CD14-positive monocyte (primary cell): ENCODE results near the gene CMTM8. TPM values are rescaled to one million over a fixed set of nuclear protein-coding genes. Genes with fewer than 3 reads are reported as not detected.
A peak's percentile ranks its signal among the peaks of the same experiment; 100 is the strongest.

Source experiments
- DNase-seq, 3 donors: peaks; one replicate each; pipeline ENCODE4 v3.0.0-alpha.2; 2011 to 2022
- H2AFZ ChIP-seq: 2 replicates; pipeline ENCODE4 v1.6.0; 2012; ENCODE audit warnings: mild to moderate bottlenecking, low read depth, low read length, inconsistent platforms; ENCODE audit not compliant: insufficient read depth, poor library complexity, severe bottlenecking
- H3K27ac ChIP-seq, 2 donors: 1 replicate in 1 of 2; 2 replicates in 1 of 2; pipeline ENCODE4 v1.5.1; 2012 to 2013; ENCODE audit warnings: low read length in 2 of 2, control low read depth in 1 of 2, inconsistent platforms in 1 of 2, low read depth in 1 of 2, mild to moderate bottlenecking in 1 of 2
- H3K27me3 ChIP-seq, 2 donors: one replicate each; pipeline versions ENCODE4 v1.6.0 to v1.6.1; 2011 to 2013; ENCODE audit warnings: low read length in 2 of 2; ENCODE audit not compliant: control insufficient read depth in 2 of 2, insufficient read depth in 2 of 2
- H3K36me3 ChIP-seq, 2 donors: replicated peaks in 1 of 2; 1 replicate in 1 of 2; 2 replicates in 1 of 2; pipeline versions ENCODE4 v1.5.1 to v1.6.1; 2012 to 2013; ENCODE audit warnings: low read length in 2 of 2, control low read depth in 1 of 2, inconsistent platforms in 1 of 2, mild to moderate bottlenecking in 1 of 2; ENCODE audit not compliant: insufficient read depth in 2 of 2, control insufficient read depth in 1 of 2
- H3K4me1 ChIP-seq, 2 donors: 1 replicate in 1 of 2; 2 replicates in 1 of 2; pipeline versions ENCODE4 v1.5.1 to v1.6.1; 2012 to 2013; ENCODE audit warnings: low read length in 2 of 2, control low read depth in 1 of 2, inconsistent platforms in 1 of 2, mild to moderate bottlenecking in 1 of 2, moderate library complexity in 1 of 2; ENCODE audit not compliant: insufficient read depth in 2 of 2, control insufficient read depth in 1 of 2
- H3K4me2 ChIP-seq: replicated peaks from 2 replicates; pipeline ENCODE3; 2012; ENCODE audit warnings: low read length, moderate library complexity, mild to moderate bottlenecking; ENCODE audit not compliant: poor library complexity, severe bottlenecking; ENCODE audit errors: extremely low read depth
- H3K4me3 ChIP-seq, 3 experiments: fragments of 200-600 bp in 1 of 3; sonication (generic) in 1 of 3; replicated peaks in 1 of 3; 1 replicate in 2 of 3; 2 replicates in 1 of 3; pipeline ENCODE4 v1.5.1; 2011 to 2013; ENCODE audit warnings: low read length in 3 of 3, mild to moderate bottlenecking in 3 of 3, control low read depth in 2 of 3, low read depth in 2 of 3, inconsistent platforms in 1 of 3, moderate library complexity in 1 of 3
- H3K79me2 ChIP-seq: 2 replicates; pipeline ENCODE4 v1.6.0; 2012; ENCODE audit warnings: mild to moderate bottlenecking, control low read depth, inconsistent platforms, low read length, moderate library complexity; ENCODE audit not compliant: insufficient read depth
- H3K9ac ChIP-seq: 2 replicates; pipeline ENCODE4 v1.6.0; 2017; ENCODE audit warnings: low read length, mild to moderate bottlenecking; ENCODE audit not compliant: insufficient read depth, poor library complexity, severe bottlenecking
- H3K9me3 ChIP-seq, 2 donors: replicated peaks in 1 of 2; 1 replicate in 1 of 2; 2 replicates in 1 of 2; pipeline versions ENCODE4 v1.5.1 to v1.6.1; 2012 to 2013; ENCODE audit warnings: low read length in 2 of 2, control low read depth in 1 of 2; ENCODE audit not compliant: control insufficient read depth in 1 of 2, insufficient read depth in 1 of 2
- H4K20me1 ChIP-seq: 2 replicates; pipeline ENCODE4 v1.6.0; 2012; ENCODE audit warnings: mild to moderate bottlenecking, low read length, control low read depth, moderate library complexity; ENCODE audit not compliant: insufficient read depth
- H3K27ac Mint-ChIP-seq, 7 donors: one replicate each; pipeline ENCODE4 v1.8.0; 2020; ENCODE audit warnings: mild to moderate bottlenecking in 7 of 7, mixed read lengths in 7 of 7, moderate library complexity in 6 of 7, inconsistent platforms in 2 of 7
- H3K27me3 Mint-ChIP-seq, 3 donors: one replicate each; pipeline ENCODE4 v1.8.0; 2021 to 2022; ENCODE audit warnings: low read depth in 3 of 3, mild to moderate bottlenecking in 3 of 3, mixed read lengths in 3 of 3, moderate library complexity in 3 of 3, inconsistent platforms in 1 of 3
- H3K36me3 Mint-ChIP-seq, 2 donors: one replicate each; pipeline ENCODE4 v1.8.0; 2020; ENCODE audit warnings: mixed read lengths in 2 of 2, inconsistent platforms in 1 of 2, mild to moderate bottlenecking in 1 of 2
- H3K4me1 Mint-ChIP-seq: one replicate; pipeline ENCODE4 v1.8.0; 2020; ENCODE audit warnings: mild to moderate bottlenecking, mixed read lengths
- H3K4me3 Mint-ChIP-seq, 2 donors: one replicate each; pipeline ENCODE4 v1.8.0; 2020; ENCODE audit warnings: mild to moderate bottlenecking in 2 of 2, mixed read lengths in 2 of 2, moderate library complexity in 1 of 2
- H3K9me3 Mint-ChIP-seq, 7 donors: one replicate each; pipeline ENCODE4 v1.8.0; 2020 to 2022; ENCODE audit warnings: mixed read lengths in 7 of 7, mild to moderate bottlenecking in 6 of 7, moderate library complexity in 6 of 7, inconsistent platforms in 2 of 7
- WGBS: methylation state at CpG from one replicate; pipeline ENCODE4 v1.1.5; 2013; ENCODE audit warnings: missing lambda C conversion rate; ENCODE audit not compliant: insufficient coverage; 5-methylcytosine and 5-hydroxymethylcytosine counted together
- intact Hi-C, 2 donors: fragments of 100-400 bp; cut with micrococcal nuclease; formaldehyde crosslinking; loops; one replicate each; pipeline versions ENCODE4 v1.15.0 to v1.15.1; 2023
- polyA plus RNA-seq, 3 donors: library from polyadenylated mRNA; depleted of rRNA in 1 of 3; unstranded in 2 of 3; stranded (reverse) in 1 of 3; fragments of 300-500 nt in 2 of 3; fragments of >200 nt in 1 of 3; fragmentation: Illumina TruSeq in 2 of 3; gene quantifications; 1 replicate in 2 of 3; 2 replicates in 1 of 3; pipeline ENCODE4 v1.2.3, GENCODE V29; 2012 to 2021
- TF ChIP-seq, protein P1 (sequence below): fragments of 200-600 bp; IDR thresholded peaks from one replicate; pipeline ENCODE4 v1.8.0; 2022; ENCODE audit warnings: antibody characterized with exemption, mild to moderate bottlenecking

The CMTM8 gene
- polyA plus RNA-seq, 3 donors = 0.46 to 2.5 (median 0.94) TPM

DNA sequence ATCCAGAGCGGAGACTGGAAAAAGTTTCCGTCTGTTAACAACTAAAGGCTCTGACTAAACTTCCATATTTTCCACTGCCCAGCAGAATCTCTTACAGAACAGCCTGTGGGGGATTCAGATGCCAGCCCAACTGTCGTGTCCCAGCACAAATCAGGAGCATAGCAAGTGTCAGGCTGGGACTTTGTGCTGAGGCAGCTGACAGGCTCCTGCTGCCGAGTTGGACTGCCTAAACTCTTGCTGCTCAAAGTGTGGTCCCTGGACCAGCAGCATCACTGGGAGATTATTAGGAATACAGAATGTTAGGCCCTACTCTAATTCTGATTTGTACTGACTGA lies 122.0 kb downstream of the CMTM8 start:
- DNase-seq = no peak
- intact Hi-C loops = no loop called here

DNA sequence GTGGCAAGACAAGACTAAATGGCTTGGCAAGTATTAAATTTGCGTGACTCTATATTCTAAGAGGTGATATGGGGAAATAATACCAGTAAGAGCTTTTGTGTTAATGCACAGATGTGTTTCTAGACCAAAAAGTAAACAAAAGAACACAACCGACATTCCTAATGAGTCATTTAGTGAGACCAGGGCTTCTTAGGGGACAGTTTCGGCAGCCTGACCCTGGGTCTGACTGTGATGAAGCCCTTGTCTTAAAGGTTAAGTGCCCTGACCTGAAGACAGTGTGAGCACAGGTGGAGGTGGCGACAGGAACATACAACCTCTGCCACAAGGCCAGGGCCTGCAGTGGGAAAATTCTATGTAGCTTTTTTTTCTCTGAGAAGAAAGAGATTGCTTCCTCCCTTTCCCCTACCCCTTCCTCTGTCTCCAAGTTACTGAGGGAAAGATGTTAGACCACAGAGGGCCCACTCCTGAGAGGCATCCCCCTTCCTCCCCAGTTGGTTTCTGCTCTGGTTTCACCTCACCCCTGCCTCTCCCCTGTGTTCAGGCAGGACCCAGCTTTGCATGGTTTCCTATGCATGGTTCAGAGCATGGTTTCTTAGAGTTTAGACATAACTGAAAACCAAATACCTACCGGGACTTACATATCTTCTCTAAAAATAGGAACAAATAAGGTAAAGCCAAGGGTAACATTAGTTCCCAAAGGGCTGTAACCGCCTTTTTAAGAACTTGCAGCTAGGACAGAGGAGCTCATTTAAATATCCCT lies 128.3 kb downstream of the CMTM8 start:
- 68% methylated on average over 4 of the region's 6 CpGs for WGBS
- peak overlapping the region in 1 of 7 donors; percentile 39 for H3K27ac Mint-ChIP-seq
- TF ChIP-seq, protein P1, sequence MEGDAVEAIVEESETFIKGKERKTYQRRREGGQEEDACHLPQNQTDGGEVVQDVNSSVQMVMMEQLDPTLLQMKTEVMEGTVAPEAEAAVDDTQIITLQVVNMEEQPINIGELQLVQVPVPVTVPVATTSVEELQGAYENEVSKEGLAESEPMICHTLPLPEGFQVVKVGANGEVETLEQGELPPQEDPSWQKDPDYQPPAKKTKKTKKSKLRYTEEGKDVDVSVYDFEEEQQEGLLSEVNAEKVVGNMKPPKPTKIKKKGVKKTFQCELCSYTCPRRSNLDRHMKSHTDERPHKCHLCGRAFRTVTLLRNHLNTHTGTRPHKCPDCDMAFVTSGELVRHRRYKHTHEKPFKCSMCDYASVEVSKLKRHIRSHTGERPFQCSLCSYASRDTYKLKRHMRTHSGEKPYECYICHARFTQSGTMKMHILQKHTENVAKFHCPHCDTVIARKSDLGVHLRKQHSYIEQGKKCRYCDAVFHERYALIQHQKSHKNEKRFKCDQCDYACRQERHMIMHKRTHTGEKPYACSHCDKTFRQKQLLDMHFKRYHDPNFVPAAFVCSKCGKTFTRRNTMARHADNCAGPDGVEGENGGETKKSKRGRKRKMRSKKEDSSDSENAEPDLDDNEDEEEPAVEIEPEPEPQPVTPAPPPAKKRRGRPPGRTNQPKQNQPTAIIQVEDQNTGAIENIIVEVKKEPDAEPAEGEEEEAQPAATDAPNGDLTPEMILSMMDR = no peak
- no peaks in the 10 kb centered on the region for H3K9me3 ChIP-seq
- no peak for DNase-seq
- H3K79me2 ChIP-seq = no peaks in the 10 kb centered on the region
- H2AFZ ChIP-seq = no peak overlapping the region
- H3K27me3 Mint-ChIP-seq = peaks cover 0 to 7% (median 2%) of the 10 kb centered on the region in 3 donors
- no peak overlapping the region for H3K4me3 Mint-ChIP-seq
- H3K27ac ChIP-seq = no peak overlapping the region
- peaks cover 0 to 2% (median 0%) of the 10 kb centered on the region in 7 donors for H3K9me3 Mint-ChIP-seq
- no peak overlapping the region for H3K4me2 ChIP-seq
- H3K27me3 ChIP-seq = no peaks in the 10 kb centered on the region
- H3K36me3 Mint-ChIP-seq = no peaks in the 10 kb centered on the region
- intact Hi-C loops = no loop called here
- H3K36me3 ChIP-seq = no peaks in the 10 kb centered on the region
- H3K9ac ChIP-seq = no peak overlapping the region
- no peaks in the 10 kb centered on the region for H3K4me1 ChIP-seq
- H3K4me1 Mint-ChIP-seq = peaks cover 4% of the 10 kb centered on the region
- no peak overlapping the region for H3K4me3 ChIP-seq
- H4K20me1 ChIP-seq = no peaks in the 10 kb centered on the region

More for the DNA sequence above, 122.0 kb downstream of the CMTM8 start:
- H3K4me3 Mint-ChIP-seq = no peak overlapping the region
- TF ChIP-seq, protein P1 = no peak
- Histone ChIP-seq H3K9ac (no peak overlapping the region), H2AFZ (no peak overlapping the region), H3K79me2 (no peaks in the 10 kb centered on the region), H4K20me1 (no peaks in the 10 kb centered on the region), H3K27me3 (no peaks in the 10 kb centered on the region), H3K27ac (no peak overlapping the region), H3K4me1 (no peaks in the 10 kb centered on the region), H3K9me3 (no peaks in the 10 kb centered on the region), H3K36me3 (no peaks in the 10 kb centered on the region), H3K4me3 (no peak overlapping the region), H3K4me2 (no peak overlapping the region)
- no peaks in the 10 kb centered on the region for H3K36me3 Mint-ChIP-seq
- peak overlapping the region in 1 of 7 donors; percentile 21 for H3K27ac Mint-ChIP-seq
- peaks cover 2 to 5% (median 4%) of the 10 kb centered on the region in 3 donors for H3K27me3 Mint-ChIP-seq
- H3K4me1 Mint-ChIP-seq = no peaks in the 10 kb centered on the region
- peaks cover 0 to 2% (median 0%) of the 10 kb centered on the region in 7 donors for H3K9me3 Mint-ChIP-seq
- WGBS = 100% methylated on average over 1 of the region's 4 CpGs
